GM18907 (cell line): Measurements from ENCODE around the gene GDF11.
"Not testable (repeated sequence)": the region's sequence is repeated elsewhere in the genome, so short reads cannot be mapped to it uniquely, and the experiment has no call there.

Experiments
- ATAC-seq: cut with Tn5 transposase; IDR thresholded peaks from one replicate; pipeline ENCODE4 v1.9.1; 2021; ENCODE audit warnings: mild to moderate bottlenecking, moderate library complexity; ENCODE audit not compliant: unreplicated experiment

GDF11 gene

GRCh38 chr12:55737581-55738122 is 5.3 kb upstream of the GDF11 start:
- peak; percentile 2 for ATAC-seq

- peak; percentile 93 for ATAC-seq
These were observed 4.5 kb upstream of the GDF11 start for GRCh38 chr12:55738123-55739024.

GRCh38 chr12:55739025-55739378 is 3.9 kb upstream of the GDF11 start:
- no peak for ATAC-seq

- no peak for ATAC-seq
These were observed 816 bp upstream of the GDF11 start for GRCh38 chr12:55741931-55742680.

- ATAC-seq: peak; percentile 50
These were observed 751 bp downstream of the GDF11 start for GRCh38 chr12:55743406-55744339.

GRCh38 chr12:55744340-55745030 is 1.6 kb downstream of the GDF11 start:
- ATAC-seq: no peak

- ATAC-seq: no peak
These were observed 2.6 kb downstream of the GDF11 start for GRCh38 chr12:55745361-55746173.

GRCh38 chr12:55746174-55746912 is 3.4 kb downstream of the GDF11 start:
- ATAC-seq: no peak

GRCh38 chr12:55746913-55747231 is 4.0 kb downstream of the GDF11 start:
- ATAC-seq: no peak

GRCh38 chr12:55748230-55748993 is 5.5 kb downstream of the GDF11 start:
- no peak for ATAC-seq

- ATAC-seq: no peak
These were observed 12.3 kb downstream of the GDF11 start for GRCh38 chr12:55755246-55755645.

- no peak for ATAC-seq
These were observed 14.8 kb downstream of the GDF11 start for GRCh38 chr12:55757701-55758100.

GRCh38 chr12:55758575-55758974 is 15.7 kb downstream of the GDF11 start:
- not testable (repeated sequence) for ATAC-seq

GRCh38 chr12:55760663-55761062 is 17.7 kb downstream of the GDF11 start:
- no peak for ATAC-seq

- ATAC-seq: no peak
These were observed 19.7 kb downstream of the GDF11 start for GRCh38 chr12:55762646-55763045.

- no peak for ATAC-seq
These were observed 22.9 kb downstream of the GDF11 start for GRCh38 chr12:55765736-55766290.

GRCh38 chr12:55767156-55767555 is 24.2 kb downstream of the GDF11 start:
- no peak for ATAC-seq

- ATAC-seq: no peak
These were observed 28.8 kb downstream of the GDF11 start for GRCh38 chr12:55771736-55772135.
